AG09319 (cell line): Measurements from ENCODE around the gene ATP6V1E1.
"Not testable (repeated sequence)": the region's sequence is repeated elsewhere in the genome, so short reads cannot be mapped to it uniquely, and the experiment has no call there.

Experiments used
- DNase-seq: peaks from one replicate; pipeline ENCODE4 v3.0.0-alpha.2; 2010; ENCODE audit warnings: low read depth; ENCODE audit errors: extremely low read depth
- TF ChIP-seq, protein P1 (sequence below): IDR thresholded peaks from 2 replicates; pipeline ENCODE4 v1.5.1; 2011; ENCODE audit warnings: low read depth, mild to moderate bottlenecking, inconsistent platforms, low read length, moderate library complexity

Gene ATP6V1E1

DNA sequence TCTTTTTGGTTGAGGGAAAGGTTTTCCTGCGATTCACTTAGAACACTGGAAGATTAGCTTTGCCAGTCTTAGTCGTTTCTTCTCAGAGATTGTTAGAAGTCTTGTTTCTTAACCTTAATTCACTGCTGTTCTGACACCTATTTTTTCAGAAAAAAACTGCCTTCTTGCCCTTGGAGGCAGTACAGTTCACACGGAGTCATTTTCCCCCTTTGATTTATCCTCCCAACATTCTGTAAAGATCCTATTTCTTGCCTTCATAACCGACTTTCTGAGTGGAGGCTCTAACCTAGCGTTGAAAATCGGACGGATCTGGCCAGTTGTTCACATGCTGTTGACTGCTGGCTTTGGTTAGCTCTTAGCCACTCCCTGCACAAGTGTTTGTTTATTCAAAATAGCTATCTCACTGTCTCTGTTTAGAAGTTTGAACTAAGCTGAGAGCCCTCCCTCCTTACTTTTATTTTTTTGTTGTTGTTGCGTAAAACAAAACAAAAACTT lies 10.7 kb upstream of the ATP6V1E1 start:
- TF ChIP-seq, protein P1, sequence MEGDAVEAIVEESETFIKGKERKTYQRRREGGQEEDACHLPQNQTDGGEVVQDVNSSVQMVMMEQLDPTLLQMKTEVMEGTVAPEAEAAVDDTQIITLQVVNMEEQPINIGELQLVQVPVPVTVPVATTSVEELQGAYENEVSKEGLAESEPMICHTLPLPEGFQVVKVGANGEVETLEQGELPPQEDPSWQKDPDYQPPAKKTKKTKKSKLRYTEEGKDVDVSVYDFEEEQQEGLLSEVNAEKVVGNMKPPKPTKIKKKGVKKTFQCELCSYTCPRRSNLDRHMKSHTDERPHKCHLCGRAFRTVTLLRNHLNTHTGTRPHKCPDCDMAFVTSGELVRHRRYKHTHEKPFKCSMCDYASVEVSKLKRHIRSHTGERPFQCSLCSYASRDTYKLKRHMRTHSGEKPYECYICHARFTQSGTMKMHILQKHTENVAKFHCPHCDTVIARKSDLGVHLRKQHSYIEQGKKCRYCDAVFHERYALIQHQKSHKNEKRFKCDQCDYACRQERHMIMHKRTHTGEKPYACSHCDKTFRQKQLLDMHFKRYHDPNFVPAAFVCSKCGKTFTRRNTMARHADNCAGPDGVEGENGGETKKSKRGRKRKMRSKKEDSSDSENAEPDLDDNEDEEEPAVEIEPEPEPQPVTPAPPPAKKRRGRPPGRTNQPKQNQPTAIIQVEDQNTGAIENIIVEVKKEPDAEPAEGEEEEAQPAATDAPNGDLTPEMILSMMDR: no peak
- DNase-seq: peak; percentile 50

- TF ChIP-seq, protein P1: no peak; the same call in 1 of the 2 replicates
- peak; percentile 69 for DNase-seq
Observed at GRCh38 chr22:17638432-17639246, 10.1 kb upstream of the ATP6V1E1 start, which contains the start of gene BCL2L13. TSS of gene BCL2L13 (plus strand) at chr22:17638757. CDS start at chr22:17655712, 16,955 bp downstream.

- no peak for DNase-seq
- TF ChIP-seq, protein P1: peak; percentile 14; the same call in 1 of the 2 replicates
Observed at GRCh38 chr22:17638182-17638431, 9.6 kb upstream of the ATP6V1E1 start.

GRCh38 chr22:17637490-17638181 lies 9.1 kb upstream of the ATP6V1E1 start:
- DNase-seq: no peak
- TF ChIP-seq, protein P1: no peak

DNA sequence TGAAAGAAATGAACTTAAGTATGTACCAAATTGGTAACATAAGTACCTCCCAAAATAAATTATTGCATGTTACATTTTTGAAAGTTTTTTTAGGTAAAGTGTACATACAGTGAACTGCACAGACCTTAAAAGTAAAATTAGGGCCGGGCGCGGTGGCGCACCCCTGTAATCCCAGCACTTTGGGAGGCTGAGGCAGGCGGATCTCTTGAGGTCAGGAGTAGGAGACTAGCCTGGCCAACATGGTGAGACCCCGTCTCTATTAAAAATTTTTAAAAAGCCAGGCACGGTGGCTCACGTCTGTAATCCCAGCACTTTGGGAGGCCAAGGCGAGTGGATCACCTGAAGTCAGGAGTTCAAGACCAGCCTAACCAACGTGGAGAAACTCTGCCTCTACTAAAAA lies 8.3 kb upstream of the ATP6V1E1 start:
- not testable (repeated sequence) for DNase-seq

DNA sequence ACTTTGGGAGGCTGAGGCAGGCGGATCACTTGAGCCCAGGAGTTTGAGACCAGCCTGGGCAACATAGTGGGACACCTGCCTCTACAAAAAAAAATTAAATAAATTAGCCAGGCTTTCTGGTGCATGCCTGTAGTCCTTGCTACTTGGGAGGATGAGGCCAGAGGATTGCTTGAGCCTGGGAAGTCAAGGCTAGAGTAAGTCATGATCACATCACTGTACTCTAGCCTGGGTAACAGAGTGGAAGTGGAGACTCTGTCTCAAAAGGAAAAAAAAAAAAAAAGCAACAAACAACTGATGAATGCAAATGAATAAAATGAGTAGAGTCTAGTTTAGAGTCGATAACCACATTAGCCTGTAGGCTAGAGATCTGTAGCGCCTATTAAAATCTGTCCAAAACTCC lies 6.1 kb upstream of the ATP6V1E1 start:
- TF ChIP-seq, protein P1: no peak
- DNase-seq: no peak

DNA sequence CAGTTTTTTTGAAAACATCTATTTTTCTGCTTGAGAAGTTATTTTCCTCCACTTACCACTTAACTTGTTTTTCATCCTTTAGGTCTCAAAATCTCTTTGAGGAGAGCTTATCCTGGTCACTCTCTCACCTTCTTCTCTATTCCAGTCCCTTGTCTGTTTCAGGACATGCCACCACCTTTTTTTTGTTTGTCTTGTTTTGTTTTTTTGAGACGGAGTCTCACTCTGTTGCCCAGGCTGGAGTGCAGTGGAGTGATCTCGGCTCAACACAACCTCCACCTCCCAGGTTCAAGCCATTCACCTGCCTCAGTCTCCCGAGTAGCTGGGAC lies 5.4 kb upstream of the ATP6V1E1 start:
- no peak for DNase-seq
- TF ChIP-seq, protein P1: no peak
